ENCODE data around the gene MLN.

The MLN gene

DNA sequence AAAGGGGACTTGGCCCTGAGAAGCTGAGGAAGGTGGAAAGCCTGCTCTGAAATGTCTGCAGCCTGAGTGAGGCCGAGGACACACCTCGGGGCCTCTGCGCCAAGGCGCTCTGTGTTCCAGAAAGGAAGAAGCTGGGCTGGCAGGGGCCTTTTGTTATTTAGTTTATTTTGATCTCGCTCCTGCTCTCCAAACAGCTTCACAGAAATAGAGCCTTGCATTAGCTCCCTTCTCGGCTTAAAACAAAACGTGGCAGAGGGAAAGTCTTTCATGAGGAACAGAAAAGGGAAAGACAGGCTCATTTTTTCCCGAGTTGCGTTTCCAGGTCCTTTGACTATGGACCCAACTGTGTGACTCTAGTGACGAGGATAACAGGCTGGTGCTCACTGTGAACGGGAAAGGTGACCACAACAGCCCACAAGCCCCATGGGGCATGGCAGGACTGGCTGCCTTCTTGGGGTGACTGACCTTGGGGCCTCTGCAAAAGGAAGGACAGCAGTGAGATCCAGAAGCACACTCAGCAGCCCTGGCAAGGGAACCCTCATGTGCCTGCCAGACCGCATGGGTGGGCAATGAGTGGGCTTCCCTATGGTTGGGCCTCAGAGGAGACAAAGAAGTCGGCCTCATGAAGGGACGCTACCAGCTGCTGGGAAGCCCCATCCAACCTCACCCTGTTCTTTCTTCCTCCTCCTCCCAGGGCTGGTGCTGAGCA, 33.5 kb downstream of the MLN start:
- Histone ChIP-seq H3K9ac (ENCODE audit: low read length) (peak overlapping the region; percentile 2), H3K4me3 (ENCODE audit: low read length) (no peak overlapping the region), H3K27ac (ENCODE audit: low read depth, low read length) (peak overlapping the region; percentile 90), H4K8ac (ENCODE audit: low read depth, low read length) (peak overlapping the region; percentile 69), H3K4me2 (ENCODE audit: low read length) (no peak overlapping the region), H2BK15ac (replicated peaks; ENCODE audit: low read depth) (no peak overlapping the region), H4K5ac (ENCODE audit: low read length) (no peak overlapping the region), H3K23ac (ENCODE audit: low read length) (no peak overlapping the region), H3K79me2 (ENCODE audit: control insufficient read depth, insufficient read depth, low read length) (no peaks in the 10 kb centered on the region), H3K36me3 (ENCODE audit: control insufficient read depth, insufficient read depth, low read length) (peaks cover 2% of the 10 kb centered on the region), H3K4ac (ENCODE audit: low read depth, low read length) (peak overlapping the region; percentile 44), H3K4me1 (ENCODE audit: control insufficient read depth, low read depth, low read length) (peaks cover 7% of the 10 kb centered on the region), H3K18ac (ENCODE audit: low read length) (peak overlapping the region; percentile 11), H2BK5ac (ENCODE audit: low read length) (peak overlapping the region; percentile 26), H3K56ac (ENCODE audit: low read length) (peak overlapping the region; percentile 51), H3K27me3 (ENCODE audit: insufficient read depth, low read length, poor library complexity) (no peaks in the 10 kb centered on the region), H3K79me1 (ENCODE audit: low read length) (no peaks in the 10 kb centered on the region), H2AK5ac (ENCODE audit: low read length) (no peak overlapping the region), H2BK120ac (ENCODE audit: low read depth, low read length) (peak overlapping the region; percentile 7)
- WGBS (ENCODE audit: extremely low coverage, insufficient coverage, low lambda C conversion rate) = no CpG with 5 or more reads among the region's 14 CpGs
- DNase-seq = no peak

DNA sequence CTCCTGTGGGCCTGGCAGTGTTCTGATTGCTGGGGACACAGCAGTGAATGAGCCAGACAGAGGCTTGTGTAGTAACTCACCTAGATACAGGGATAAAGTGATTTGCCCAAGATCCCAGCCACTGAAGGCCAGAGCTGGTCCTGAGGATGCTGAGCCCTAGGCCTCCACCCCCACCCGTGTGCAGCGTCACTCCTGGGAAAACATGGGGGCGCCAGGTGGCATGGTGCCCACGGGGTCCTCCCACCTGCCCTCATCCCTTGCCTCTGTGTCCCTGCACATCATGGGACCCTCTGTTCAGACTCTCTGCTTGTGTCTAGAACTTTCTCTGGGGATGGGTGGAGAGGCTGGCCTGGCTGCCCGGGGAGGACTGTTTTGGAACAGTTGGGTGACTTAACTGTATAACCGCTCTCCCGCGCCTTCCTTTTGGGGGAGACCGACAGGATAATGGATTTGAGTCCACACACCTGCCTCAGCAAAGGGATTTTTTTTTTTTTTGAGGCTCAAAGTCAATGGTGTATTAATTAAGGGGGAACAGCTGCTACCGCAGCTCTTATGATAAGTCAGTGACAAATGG, 34.5 kb downstream of the MLN start:
- Histone ChIP-seq H3K27me3 (ENCODE audit: insufficient read depth, low read length, poor library complexity) (no peaks in the 10 kb centered on the region), H3K23ac (ENCODE audit: low read length) (no peak overlapping the region), H3K4me2 (ENCODE audit: low read length) (no peak overlapping the region), H2BK120ac (ENCODE audit: low read depth, low read length) (no peak overlapping the region), H3K27ac (ENCODE audit: low read depth, low read length) (no peak overlapping the region), H3K79me1 (ENCODE audit: low read length) (no peaks in the 10 kb centered on the region), H4K8ac (ENCODE audit: low read depth, low read length) (no peak overlapping the region), H3K4me3 (ENCODE audit: low read length) (no peak overlapping the region), H2BK15ac (replicated peaks; ENCODE audit: low read depth) (no peak overlapping the region), H3K4me1 (ENCODE audit: control insufficient read depth, low read depth, low read length) (peaks cover 7% of the 10 kb centered on the region), H2AK5ac (ENCODE audit: low read length) (no peak overlapping the region), H3K56ac (ENCODE audit: low read length) (peak overlapping the region; percentile 68), H3K18ac (ENCODE audit: low read length) (no peak overlapping the region), H3K4ac (ENCODE audit: low read depth, low read length) (no peak overlapping the region), H2BK5ac (ENCODE audit: low read length) (no peak overlapping the region), H4K5ac (ENCODE audit: low read length) (no peak overlapping the region), H3K79me2 (ENCODE audit: control insufficient read depth, insufficient read depth, low read length) (no peaks in the 10 kb centered on the region), H3K36me3 (ENCODE audit: control insufficient read depth, insufficient read depth, low read length) (no peaks in the 10 kb centered on the region), H3K9ac (ENCODE audit: low read length) (no peak overlapping the region)
- no CpG with 5 or more reads among the region's 10 CpGs for WGBS (ENCODE audit: extremely low coverage, insufficient coverage, low lambda C conversion rate)
- DNase-seq = no peak

DNA sequence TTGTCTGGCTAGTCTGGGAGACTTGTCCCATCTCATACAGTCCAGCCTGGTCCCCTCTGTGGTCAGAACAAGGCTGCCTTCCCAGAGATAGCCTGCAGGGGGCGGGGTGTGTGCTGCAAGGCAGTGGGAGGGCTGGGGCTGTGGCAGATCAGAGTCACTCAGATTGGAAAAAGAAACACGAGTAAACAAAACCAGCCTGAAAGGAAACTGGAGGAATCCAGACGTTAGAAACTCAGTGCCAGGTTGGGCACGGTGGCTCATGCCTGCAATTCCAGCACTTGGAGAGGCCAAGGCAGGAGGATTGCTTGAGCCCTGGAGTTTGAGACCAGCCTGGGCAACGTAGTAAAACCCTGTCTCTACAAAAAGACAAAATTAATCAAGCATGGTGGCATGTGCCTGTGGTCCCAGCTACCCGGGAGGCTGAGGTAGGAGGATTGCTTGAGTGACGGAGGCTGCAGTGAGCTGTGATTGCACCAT, 35.1 kb downstream of the MLN start:
- DNase-seq = peak; percentile 82
- Histone ChIP-seq H3K18ac (ENCODE audit: low read length) (no peak overlapping the region), H3K36me3 (ENCODE audit: control insufficient read depth, insufficient read depth, low read length) (no peaks in the 10 kb centered on the region), H3K27me3 (ENCODE audit: insufficient read depth, low read length, poor library complexity) (no peaks in the 10 kb centered on the region), H3K4me1 (ENCODE audit: control insufficient read depth, low read depth, low read length) (peaks cover 7% of the 10 kb centered on the region), H2AK5ac (ENCODE audit: low read length) (no peak overlapping the region), H3K9ac (ENCODE audit: low read length) (peak overlapping the region; percentile 7), H3K79me2 (ENCODE audit: control insufficient read depth, insufficient read depth, low read length) (no peaks in the 10 kb centered on the region), H2BK120ac (ENCODE audit: low read depth, low read length) (no peak overlapping the region), H3K4me2 (ENCODE audit: low read length) (no peak overlapping the region), H3K23ac (ENCODE audit: low read length) (no peak overlapping the region), H3K56ac (ENCODE audit: low read length) (peak overlapping the region; percentile 68), H4K8ac (ENCODE audit: low read depth, low read length) (no peak overlapping the region), H4K5ac (ENCODE audit: low read length) (no peak overlapping the region), H3K27ac (ENCODE audit: low read depth, low read length) (no peak overlapping the region), H2BK15ac (replicated peaks; ENCODE audit: low read depth) (no peak overlapping the region), H3K4me3 (ENCODE audit: low read length) (no peak overlapping the region), H2BK5ac (ENCODE audit: low read length) (no peak overlapping the region), H3K79me1 (ENCODE audit: low read length) (no peaks in the 10 kb centered on the region), H3K4ac (ENCODE audit: low read depth, low read length) (no peak overlapping the region)
- no CpG with 5 or more reads among the region's 7 CpGs for WGBS (ENCODE audit: extremely low coverage, insufficient coverage, low lambda C conversion rate)

DNA sequence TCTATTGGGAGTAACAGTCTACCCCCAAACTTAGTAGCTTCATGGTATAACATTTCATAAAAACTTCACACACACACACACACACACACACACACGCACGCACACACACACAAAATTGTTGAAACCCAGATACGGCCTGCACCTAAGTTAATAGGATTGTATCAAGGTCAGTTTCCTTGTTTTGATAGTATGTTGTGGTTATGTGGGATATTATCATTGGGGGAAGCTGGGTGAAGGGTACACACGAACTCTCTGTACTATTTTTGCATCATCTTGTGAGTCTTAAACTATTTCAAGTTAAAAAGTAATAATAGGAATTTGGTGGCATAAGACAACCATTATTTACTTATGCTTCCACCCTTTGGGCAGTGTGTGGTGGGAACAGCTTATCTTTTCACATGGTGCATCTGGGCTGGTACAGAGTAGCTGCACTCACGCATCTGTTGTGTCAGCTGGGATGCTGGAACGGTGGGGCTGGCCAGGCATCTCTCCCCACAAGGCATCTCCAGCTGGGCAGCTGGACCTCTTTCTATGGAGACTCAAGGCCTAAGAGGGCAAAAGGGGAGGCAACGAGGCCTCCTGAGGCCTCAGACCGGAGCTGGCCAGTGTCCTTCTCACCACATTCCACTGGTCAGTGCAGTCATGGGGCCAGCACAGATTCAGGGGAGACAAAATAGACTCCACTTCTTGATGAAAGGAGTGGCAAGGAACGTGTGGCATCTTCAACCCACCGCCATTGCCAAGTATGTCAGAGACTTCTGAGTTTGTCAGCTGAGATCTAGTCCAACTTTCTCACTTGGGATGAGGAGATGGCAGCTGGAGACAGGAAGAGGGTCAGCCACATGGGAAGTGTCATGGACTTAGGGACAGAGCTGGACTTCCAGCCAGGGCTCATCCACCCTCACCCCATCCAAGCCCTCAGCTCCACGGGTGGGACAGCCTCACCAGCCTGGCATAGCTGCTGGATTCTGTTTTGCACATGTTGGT, 36.6 kb downstream of the MLN start:
- no peak overlapping the region for H4K5ac ChIP-seq (ENCODE audit: low read length)
- no peaks in the 10 kb centered on the region for H3K79me2 ChIP-seq (ENCODE audit: control insufficient read depth, insufficient read depth, low read length)
- no peak overlapping the region for H3K23ac ChIP-seq (ENCODE audit: low read length)
- no peak overlapping the region for H2BK5ac ChIP-seq (ENCODE audit: low read length)
- H3K4ac ChIP-seq (ENCODE audit: low read depth, low read length) = no peak overlapping the region
- H2AK5ac ChIP-seq (ENCODE audit: low read length) = no peak overlapping the region
- H3K27me3 ChIP-seq (ENCODE audit: insufficient read depth, low read length, poor library complexity) = no peaks in the 10 kb centered on the region
- no peak for DNase-seq
- H3K27ac ChIP-seq (ENCODE audit: low read depth, low read length) = no peak overlapping the region
- no peak overlapping the region for H3K56ac ChIP-seq (ENCODE audit: low read length)
- WGBS (ENCODE audit: extremely low coverage, insufficient coverage, low lambda C conversion rate) = no CpG with 5 or more reads among the region's 11 CpGs
- H2BK120ac ChIP-seq (ENCODE audit: low read depth, low read length) = no peak overlapping the region
- H3K18ac ChIP-seq (ENCODE audit: low read length) = no peak overlapping the region
- no peaks in the 10 kb centered on the region for H3K79me1 ChIP-seq (ENCODE audit: low read length)
- H3K4me1 ChIP-seq (ENCODE audit: control insufficient read depth, low read depth, low read length) = peaks cover 7% of the 10 kb centered on the region
- H3K4me3 ChIP-seq (ENCODE audit: low read length) = no peak overlapping the region
- no peak overlapping the region for H4K8ac ChIP-seq (ENCODE audit: low read depth, low read length)
- no peak overlapping the region for H3K9ac ChIP-seq (ENCODE audit: low read length)
- no peak overlapping the region for H3K4me2 ChIP-seq (ENCODE audit: low read length)
- no peaks in the 10 kb centered on the region for H3K36me3 ChIP-seq (ENCODE audit: control insufficient read depth, insufficient read depth, low read length)
- no peak overlapping the region for H2BK15ac ChIP-seq (replicated peaks; ENCODE audit: low read depth)

DNA sequence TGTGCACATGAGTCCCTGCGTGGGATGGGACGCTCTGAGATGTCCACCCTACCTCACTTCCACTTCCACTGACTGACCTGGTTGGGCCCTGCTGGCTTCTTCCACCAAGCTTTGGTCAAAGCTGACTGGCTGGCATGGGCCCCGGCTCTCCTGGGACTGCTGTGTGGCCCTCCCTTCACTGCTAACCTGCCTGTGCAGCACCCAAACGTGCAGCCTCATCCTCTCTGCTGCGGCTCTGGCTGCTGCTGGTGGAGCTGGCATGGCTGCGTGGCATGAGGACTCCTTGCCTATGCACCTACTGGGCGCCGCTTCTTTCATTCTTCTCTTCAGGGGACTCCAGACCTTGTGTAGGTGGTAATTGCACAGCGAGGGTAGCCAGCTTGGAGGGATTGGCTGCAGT, 38.4 kb downstream of the MLN start:
- Histone ChIP-seq H3K4me2 (ENCODE audit: low read length) (no peak overlapping the region), H3K9ac (ENCODE audit: low read length) (no peak overlapping the region), H3K27me3 (ENCODE audit: insufficient read depth, low read length, poor library complexity) (no peaks in the 10 kb centered on the region), H3K4me3 (ENCODE audit: low read length) (no peak overlapping the region), H4K5ac (ENCODE audit: low read length) (no peak overlapping the region), H3K18ac (ENCODE audit: low read length) (no peak overlapping the region), H3K27ac (ENCODE audit: low read depth, low read length) (no peak overlapping the region), H4K8ac (ENCODE audit: low read depth, low read length) (no peak overlapping the region), H3K23ac (ENCODE audit: low read length) (no peak overlapping the region), H2BK15ac (replicated peaks; ENCODE audit: low read depth) (no peak overlapping the region), H3K4ac (ENCODE audit: low read depth, low read length) (no peak overlapping the region), H3K79me1 (ENCODE audit: low read length) (no peaks in the 10 kb centered on the region), H2BK120ac (ENCODE audit: low read depth, low read length) (no peak overlapping the region), H2AK5ac (ENCODE audit: low read length) (no peak overlapping the region), H3K4me1 (ENCODE audit: control insufficient read depth, low read depth, low read length) (no peaks in the 10 kb centered on the region), H3K56ac (ENCODE audit: low read length) (no peak overlapping the region), H3K36me3 (ENCODE audit: control insufficient read depth, insufficient read depth, low read length) (no peaks in the 10 kb centered on the region), H3K79me2 (ENCODE audit: control insufficient read depth, insufficient read depth, low read length) (no peaks in the 10 kb centered on the region), H2BK5ac (ENCODE audit: low read length) (no peak overlapping the region)
- no peak for DNase-seq
- WGBS (ENCODE audit: extremely low coverage, insufficient coverage, low lambda C conversion rate) = no CpG with 5 or more reads among the region's 9 CpGs
